NCI-H526 treated with DMSO at 0.1 percent for 48 hours (cell line): ENCODE data around the gene TMX2.
A peak's percentile ranks its signal among the peaks of the same experiment; 100 is the strongest.
"Not testable (repeated sequence)": the region's sequence is repeated elsewhere in the genome, so short reads cannot be mapped to it uniquely, and the experiment has no call there.

Source experiments
- DNase-seq: peaks from one replicate; lab custom pipeline; 2025; lab: John Stamatoyannopoulos, UW

Gene TMX2

DNA sequence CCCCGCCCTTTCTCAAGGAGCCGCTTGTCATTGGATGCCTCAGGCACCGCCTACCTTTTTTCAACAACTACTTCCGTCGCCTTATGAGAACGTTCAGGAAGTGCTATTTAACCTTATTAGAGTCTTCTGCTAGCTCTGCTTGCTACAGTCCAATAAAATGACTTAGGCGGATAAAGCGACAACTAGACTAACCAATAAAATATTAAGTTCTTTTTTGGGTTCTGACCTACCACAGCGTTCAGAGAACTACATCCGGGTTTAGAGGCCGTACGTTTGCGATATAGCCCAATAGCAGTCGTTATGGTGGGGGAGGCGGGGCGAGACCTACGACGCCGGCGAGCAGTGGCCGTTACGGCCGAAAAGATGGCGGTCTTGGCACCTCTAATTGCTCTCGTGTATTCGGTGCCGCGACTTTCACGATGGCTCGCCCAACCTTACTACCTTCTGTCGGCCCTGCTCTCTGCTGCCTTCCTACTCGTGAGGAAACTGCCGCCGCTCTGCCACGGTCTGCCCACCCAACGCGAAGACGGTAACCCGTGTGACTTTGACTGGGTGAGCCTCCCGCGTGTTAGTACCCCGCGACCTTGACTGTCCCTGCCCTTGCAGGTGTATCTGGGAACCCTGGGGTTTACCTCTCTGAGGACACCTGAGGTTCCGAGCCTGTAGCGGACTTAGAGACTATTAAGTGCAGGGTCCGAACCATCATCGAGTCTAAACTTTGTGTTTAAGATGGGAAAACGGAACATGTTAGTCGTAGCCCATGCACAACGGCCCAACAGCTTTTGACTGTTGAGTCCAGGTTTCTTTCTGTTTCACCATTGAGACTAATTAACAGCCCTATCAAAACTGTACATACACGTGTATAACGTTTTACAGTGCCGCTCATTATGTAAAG is at the start of gene TMX2:
TSS of gene TMX2 (plus strand) at position 338 of the 895 bp plus-strand sequence. CDS start at position 364, 26 bp downstream.
- peak; percentile 99 for DNase-seq

- no peak for DNase-seq
Measured at GRCh38 chr11:57662893-57663292, 49.5 kb upstream of the TMX2 start.

DNA sequence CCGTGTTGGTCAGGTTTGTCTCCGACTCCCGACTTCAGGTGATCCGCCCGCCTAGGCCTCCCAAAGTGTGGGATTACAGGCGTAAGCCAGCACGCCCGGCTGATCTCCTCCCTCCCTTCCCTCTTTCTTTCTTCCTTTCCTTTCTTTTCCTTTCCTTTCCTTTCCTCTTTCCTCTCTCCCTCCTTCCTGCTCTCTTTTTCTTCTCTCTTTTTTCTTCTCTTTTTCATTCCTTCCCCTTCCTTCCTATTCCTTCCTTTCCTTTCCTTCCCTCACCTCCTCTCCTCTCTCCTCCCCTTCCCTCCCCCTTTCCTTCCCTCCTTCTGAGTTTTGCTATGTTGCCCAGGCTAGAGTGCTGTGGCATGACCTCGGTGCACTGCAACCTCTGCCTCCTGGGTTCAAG is 48.4 kb upstream of the TMX2 start:
- DNase-seq, result no peak

GRCh38 chr11:57667117-57667735 is 45.2 kb upstream of the TMX2 start:
- DNase-seq, result peak; percentile 99

GRCh38 chr11:57667736-57668433 is 44.5 kb upstream of the TMX2 start, which contains the start of gene ZDHHC5:
Gene ZDHHC5, plus strand, starts transcription at chr11:57668114. Its CDS starts 4,977 bp downstream, at chr11:57673091.
- peak; percentile 99 for DNase-seq

DNA sequence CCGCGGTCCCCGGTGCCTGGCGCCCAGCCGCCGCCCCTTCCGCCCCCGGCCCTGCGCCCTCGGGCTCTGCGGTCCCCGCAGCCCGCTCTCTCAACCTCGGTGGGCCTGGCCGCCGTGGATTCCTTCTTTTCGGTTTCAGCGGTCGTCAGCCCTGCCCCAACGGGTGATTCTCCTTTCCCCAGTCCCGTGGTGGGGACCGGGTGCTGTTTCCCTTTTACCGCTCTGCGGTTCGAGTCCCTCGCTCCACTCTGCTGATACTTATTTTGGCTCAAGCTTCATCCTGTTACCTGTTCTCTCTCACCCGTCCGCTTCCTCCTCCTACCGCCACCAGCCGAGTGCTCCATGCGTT is 44.0 kb upstream of the TMX2 start:
- DNase-seq, result no peak

DNA sequence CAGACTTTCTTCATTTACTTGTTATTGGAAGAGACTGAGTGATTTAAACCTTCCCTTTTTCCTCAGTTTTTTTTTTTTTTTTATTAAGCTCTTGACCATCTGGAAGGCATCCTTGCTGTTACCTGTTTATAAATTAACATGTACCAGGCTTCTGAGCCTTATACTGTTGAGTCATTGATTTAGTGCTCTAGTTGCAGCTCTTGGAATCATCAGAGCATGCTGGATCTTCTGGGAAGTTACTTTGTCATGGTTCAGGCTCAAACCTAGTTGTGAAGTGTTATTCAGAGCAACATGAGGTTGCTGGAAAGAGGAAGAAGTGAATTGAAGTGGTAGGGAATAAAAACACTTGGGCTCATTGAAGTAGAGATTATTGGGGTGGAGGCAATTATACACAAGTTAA is 38.1 kb upstream of the TMX2 start:
- no peak for DNase-seq

DNA sequence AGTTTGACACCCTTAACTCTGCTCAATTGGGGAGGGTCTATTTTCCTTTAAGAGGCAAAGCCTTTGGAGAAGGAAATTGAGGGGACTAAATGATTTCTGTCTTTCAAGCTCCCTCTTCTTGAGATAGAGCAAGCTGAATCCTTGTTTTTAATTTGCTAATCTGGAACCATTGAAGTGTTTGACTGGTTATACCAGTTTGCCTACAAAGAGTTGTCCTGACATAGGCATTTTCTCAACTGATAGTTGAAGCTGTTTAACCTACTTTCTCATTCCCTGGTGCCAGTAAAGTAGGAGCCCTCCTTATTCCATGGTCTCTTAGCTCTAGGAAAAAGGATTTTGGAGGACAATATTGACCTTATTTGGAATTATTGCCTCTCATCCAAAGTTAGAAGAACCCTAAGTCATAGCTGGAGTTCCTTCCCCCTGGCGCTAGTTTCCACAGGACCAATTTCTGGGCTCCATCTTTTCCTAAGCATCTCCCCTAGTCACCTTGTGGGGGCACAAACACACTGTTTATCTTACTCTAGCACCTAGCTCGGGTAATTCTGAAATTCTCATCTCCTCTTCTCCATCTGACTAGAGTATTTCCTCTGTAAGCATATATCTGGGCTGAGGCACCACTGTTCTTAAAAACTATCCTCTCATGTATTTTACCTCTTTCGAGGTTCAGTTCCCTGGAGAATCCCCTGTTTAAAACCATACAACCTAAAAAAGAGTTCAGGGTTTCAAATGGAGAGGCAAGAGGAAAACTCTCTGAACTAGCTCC is 37.0 kb upstream of the TMX2 start:
- no peak for DNase-seq

DNA sequence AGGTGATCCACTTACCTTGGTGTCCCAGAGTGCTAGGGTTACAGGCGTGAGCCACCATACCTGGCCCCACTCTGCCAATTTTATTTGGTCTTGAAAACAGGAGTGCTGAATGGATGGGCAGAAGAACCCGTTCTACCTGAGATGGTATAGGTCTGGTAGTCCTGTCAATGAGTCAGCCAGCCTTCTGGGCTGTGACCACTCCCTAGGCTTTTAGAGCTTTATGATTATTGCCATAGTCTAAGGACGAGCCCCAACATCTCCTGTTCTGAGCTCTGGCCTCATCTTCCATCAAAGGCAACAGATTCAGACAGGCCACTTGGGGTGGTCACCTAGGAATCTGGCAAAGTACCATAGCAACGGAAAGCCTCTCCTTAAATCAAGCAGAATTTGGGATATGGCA is 33.0 kb upstream of the TMX2 start:
- no peak for DNase-seq

DNA sequence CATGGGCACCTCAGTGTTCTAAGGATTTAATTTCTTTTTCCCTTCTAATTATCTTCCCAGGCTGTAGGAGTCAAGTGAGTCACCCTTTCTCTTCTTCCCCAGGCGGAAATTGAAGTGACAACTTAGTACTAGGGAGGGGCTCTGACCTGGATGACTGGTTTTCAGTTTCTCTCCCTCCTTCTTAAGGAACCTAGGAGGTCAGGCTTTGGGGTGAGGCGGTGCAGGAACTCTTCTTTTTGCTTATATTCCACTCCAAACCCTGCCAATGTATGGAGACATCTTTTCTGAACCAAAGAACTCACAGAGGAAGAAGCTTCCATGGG is 31.9 kb upstream of the TMX2 start:
- no peak for DNase-seq

- DNase-seq, result no peak
Measured at GRCh38 chr11:57681168-57681567, 31.2 kb upstream of the TMX2 start.

GRCh38 chr11:57690474-57690873 is 21.9 kb upstream of the TMX2 start:
- DNase-seq, result not testable (repeated sequence)

GRCh38 chr11:57698843-57699365 is 13.5 kb upstream of the TMX2 start:
- DNase-seq, result no peak

DNA sequence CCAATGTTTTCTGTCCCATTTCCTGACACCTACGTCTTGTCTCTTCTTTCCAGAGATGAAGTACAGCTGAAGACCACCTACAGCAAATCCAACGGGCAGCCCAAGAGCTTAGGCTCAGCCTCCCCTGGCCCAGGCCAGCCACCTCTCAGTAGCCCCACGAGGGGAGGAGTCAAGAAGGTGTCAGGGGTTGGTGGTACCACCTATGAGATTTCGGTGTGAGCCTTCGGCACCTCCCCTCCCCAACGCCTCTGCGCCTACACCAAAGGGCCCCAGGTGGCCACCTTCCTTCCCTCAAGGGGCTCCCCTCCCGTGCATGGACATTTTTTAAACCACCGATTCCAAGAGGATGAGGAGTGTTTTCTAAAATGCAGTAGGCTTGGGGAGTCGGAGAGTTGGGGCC is 12.6 kb upstream of the TMX2 start:
- no peak for DNase-seq

DNA sequence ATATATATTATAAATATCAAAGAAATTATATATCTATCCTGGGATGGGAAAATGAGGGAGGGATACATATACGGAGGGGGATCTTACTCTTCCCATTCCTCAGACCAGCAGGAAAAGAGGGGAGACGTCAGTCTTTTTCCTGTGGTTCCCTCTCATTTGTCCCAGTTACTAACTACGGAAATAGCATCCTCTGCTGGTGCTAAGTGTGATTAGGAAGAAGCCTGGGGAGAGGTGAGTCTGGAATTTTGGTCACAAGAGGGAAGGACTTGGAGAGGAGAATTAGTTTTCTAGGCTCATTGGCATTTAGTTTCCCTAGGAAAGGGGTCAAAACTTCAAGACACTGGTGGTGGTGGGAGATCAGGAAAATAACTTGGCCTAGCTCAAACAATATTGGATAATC is 12.0 kb upstream of the TMX2 start:
- DNase-seq, result no peak

- DNase-seq, result no peak
Measured at GRCh38 chr11:57703341-57703740, 9.1 kb upstream of the TMX2 start.

- DNase-seq, result no peak
Measured at GRCh38 chr11:57704932-57705331, 7.5 kb upstream of the TMX2 start.

GRCh38 chr11:57705432-57705831 is 7.0 kb upstream of the TMX2 start:
- not testable (repeated sequence) for DNase-seq

DNA sequence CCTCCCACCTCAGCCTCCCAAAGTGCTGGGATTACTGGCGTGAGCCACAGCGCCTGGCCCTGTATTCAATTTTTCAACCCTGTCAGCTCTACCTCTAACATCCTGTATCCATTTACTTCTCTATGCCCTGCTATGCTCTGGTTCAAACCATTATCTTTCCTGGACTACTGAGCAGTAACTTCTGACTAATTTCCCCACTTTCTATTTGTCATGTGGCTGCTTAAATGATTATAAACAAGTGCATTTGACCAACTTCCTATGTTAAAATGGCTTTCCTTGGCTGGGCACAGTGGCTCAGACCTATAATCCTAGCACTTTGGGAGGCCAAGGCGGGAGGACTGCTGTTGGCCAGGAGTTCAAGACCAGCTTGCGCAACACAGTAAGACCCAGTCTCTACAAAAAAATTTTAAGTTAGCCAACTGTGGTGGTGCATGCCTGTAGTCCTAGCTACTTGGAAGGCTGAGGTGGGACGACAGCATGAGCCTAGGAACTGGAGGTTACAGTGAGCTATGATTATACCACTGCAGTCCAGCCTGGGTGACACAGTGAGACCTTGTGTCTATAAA is 2.5 kb upstream of the TMX2 start:
- no peak for DNase-seq

DNA sequence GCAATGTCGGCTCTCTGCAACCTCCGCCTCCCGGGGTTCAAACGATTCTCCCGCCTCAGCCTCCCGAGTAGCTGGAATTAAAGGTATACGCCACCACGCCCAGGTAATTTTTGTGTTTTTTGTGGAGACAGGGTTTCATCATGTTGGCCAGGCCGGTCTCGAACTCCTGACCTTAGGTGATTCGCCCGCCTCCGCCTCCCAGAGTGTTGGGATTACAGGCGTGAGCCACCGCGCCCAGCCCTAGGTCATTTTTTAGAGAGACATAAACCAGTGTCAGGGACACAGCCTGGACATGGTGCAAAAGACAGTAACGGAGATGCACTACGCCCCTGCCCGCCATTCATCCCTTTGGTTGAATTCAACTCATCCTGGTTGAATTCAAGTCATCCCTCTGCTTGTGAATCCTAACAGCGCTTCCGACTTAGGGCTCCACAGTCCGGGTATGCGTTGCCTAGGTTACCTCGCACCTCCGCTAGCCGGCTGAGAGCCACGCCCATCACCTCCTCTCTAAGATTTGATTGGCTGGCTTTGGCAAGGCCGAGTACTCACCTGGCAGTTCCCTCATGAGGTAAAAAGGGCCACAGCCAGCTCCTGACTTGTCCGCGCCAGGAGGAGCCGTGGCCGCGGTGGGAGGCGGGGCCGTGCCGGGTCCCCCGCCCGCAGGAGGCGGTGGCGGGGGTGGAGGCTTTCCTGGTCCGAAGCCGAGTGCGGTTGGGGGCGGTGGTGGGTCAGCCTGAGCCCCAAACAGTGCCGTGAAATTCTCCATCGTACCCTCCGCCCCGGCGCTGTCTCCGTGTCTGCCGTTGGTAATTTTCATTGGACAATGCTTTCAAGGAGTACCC is 758 bp upstream of the TMX2 start, which contains the start of gene MED19:
TSS of gene MED19 (minus strand) at position 802 of the 842 bp plus-strand sequence. CDS start at position 766, 36 bp downstream.
- DNase-seq, result peak; percentile 93

DNA sequence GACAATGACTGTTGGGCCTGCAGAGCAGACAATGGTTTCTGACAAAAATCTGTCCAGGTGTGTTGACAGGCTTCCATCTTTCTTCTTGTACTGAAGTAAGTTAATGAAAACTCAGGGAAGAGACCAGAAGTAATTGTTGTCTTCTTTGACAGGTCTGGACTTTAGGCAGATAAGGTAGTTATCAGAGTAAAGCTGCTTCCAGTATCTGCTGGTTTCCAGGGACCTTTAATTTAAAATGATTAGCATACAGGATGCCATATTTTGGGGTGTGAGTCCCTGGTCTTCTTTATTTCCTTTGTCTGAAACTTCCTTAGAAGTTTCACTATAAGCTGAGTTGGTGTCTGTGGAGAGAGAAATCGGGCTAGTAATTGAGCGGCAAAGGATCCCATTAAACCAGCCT is 1.4 kb downstream of the TMX2 start:
- no peak for DNase-seq
